ENCODE measurements around the gene RPUSD1. TPM values are rescaled to one million over a fixed set of nuclear protein-coding genes. Genes with fewer than 3 reads are reported as not detected.
"Not testable (repeated sequence)": the region's sequence is repeated elsewhere in the genome, so short reads cannot be mapped to it uniquely, and the experiment has no call there.

RPUSD1 gene
- total and polyA plus RNA-seq, 4 donors = 8.2 to 25.6 (median 23.5) TPM

GRCh38 chr16:777826-778225, 10.4 kb downstream of the RPUSD1 start:
- H3K27me3 ChIP-seq (ENCODE audit: control insufficient read depth in 3 of 3, insufficient read depth in 3 of 3, low read length in 2 of 3) = peaks cover 0 to 5% (median 0%) of the 10 kb centered on the region in 3 donors

GRCh38 chr16:776824-777223, 11.4 kb downstream of the RPUSD1 start:
- H3K4me1 ChIP-seq (ENCODE audit: control insufficient read depth in 5 of 5, insufficient read depth in 5 of 5, low read length in 5 of 5) = no peaks in the 10 kb centered on the region
- peaks cover 0 to 5% (median 0%) of the 10 kb centered on the region in 3 donors for H3K27me3 ChIP-seq (ENCODE audit: control insufficient read depth in 3 of 3, insufficient read depth in 3 of 3, low read length in 2 of 3)
- H3K9me3 ChIP-seq (ENCODE audit: control insufficient read depth in 4 of 4, insufficient read depth in 3 of 4, low read length in 3 of 4) = peaks cover 0 to 2% (median 0%) of the 10 kb centered on the region in 4 donors
- H3K27ac ChIP-seq (ENCODE audit: low read depth in 1 of 2, low read length in 1 of 2) = no peak overlapping the region
- H3K9ac ChIP-seq (ENCODE audit: insufficient read depth in 1 of 2, low read length in 2 of 2) = no peak overlapping the region
- no peak for DNase-seq
- TF ChIP-seq CTCF (IDR thresholded peaks at IDR 0.05; ENCODE audit: control extremely low read depth, extremely low read depth) = no peak
- WGBS, 2 donors = 91 to 93% methylated on average over 9 of the region's 9 CpGs
- no peak overlapping the region for H3K4me3 ChIP-seq
- ATAC-seq (ENCODE audit: insufficient read depth, low FRiP score) = no peak
- H3K36me3 ChIP-seq (ENCODE audit: control insufficient read depth in 4 of 4, insufficient read depth in 4 of 4, low read length in 4 of 4) = no peaks in the 10 kb centered on the region

More at GRCh38 chr16:777826-778225, 10.4 kb downstream of the RPUSD1 start:
- H3K9ac ChIP-seq (ENCODE audit: insufficient read depth in 1 of 2, low read length in 2 of 2) = no peak overlapping the region
- 15 to 22% methylated on average over 16 of the region's 16 CpGs for WGBS, 2 donors
- no peaks in the 10 kb centered on the region for H3K36me3 ChIP-seq (ENCODE audit: control insufficient read depth in 4 of 4, insufficient read depth in 4 of 4, low read length in 4 of 4)
- DNase-seq = no peak
- H3K4me1 ChIP-seq (ENCODE audit: control insufficient read depth in 5 of 5, insufficient read depth in 5 of 5, low read length in 5 of 5) = no peaks in the 10 kb centered on the region
- TF ChIP-seq CTCF (IDR thresholded peaks at IDR 0.05; ENCODE audit: control extremely low read depth, extremely low read depth) = no peak
- H3K27ac ChIP-seq (ENCODE audit: low read depth in 1 of 2, low read length in 1 of 2) = no peak overlapping the region
- peaks cover 0 to 2% (median 0%) of the 10 kb centered on the region in 4 donors for H3K9me3 ChIP-seq (ENCODE audit: control insufficient read depth in 4 of 4, insufficient read depth in 3 of 4, low read length in 3 of 4)
- no peak overlapping the region for H3K4me3 ChIP-seq
- no peak for ATAC-seq (ENCODE audit: insufficient read depth, low FRiP score)

GRCh38 chr16:776298-776697, 11.9 kb downstream of the RPUSD1 start:
- not testable (repeated sequence) for H3K4me3 ChIP-seq; H3K4me1 ChIP-seq (ENCODE audit: control insufficient read depth in 5 of 5, insufficient read depth in 5 of 5, low read length in 5 of 5); ATAC-seq (ENCODE audit: insufficient read depth, low FRiP score); DNase-seq; H3K9ac ChIP-seq (ENCODE audit: insufficient read depth in 1 of 2, low read length in 2 of 2); H3K27me3 ChIP-seq (ENCODE audit: control insufficient read depth in 3 of 3, insufficient read depth in 3 of 3, low read length in 2 of 3); H3K9me3 ChIP-seq (ENCODE audit: control insufficient read depth in 4 of 4, insufficient read depth in 3 of 4, low read length in 3 of 4); H3K27ac ChIP-seq (ENCODE audit: low read depth in 1 of 2, low read length in 1 of 2); H3K36me3 ChIP-seq (ENCODE audit: control insufficient read depth in 4 of 4, insufficient read depth in 4 of 4, low read length in 4 of 4)
- 91 to 94% methylated on average over 10 of the region's 10 CpGs for WGBS, 2 donors

- DNase-seq = no peak
- no peak for ATAC-seq (ENCODE audit: insufficient read depth, low FRiP score)
These were observed 12.9 kb downstream of the RPUSD1 start for GRCh38 chr16:775236-775796.

More at GRCh38 chr16:775236-775796, 12.9 kb downstream of the RPUSD1 start:
- no peaks in the 10 kb centered on the region for H3K4me1 ChIP-seq (ENCODE audit: control insufficient read depth in 5 of 5, insufficient read depth in 5 of 5, low read length in 5 of 5)
- no peak overlapping the region for H3K4me3 ChIP-seq
- no peak overlapping the region for H3K27ac ChIP-seq (ENCODE audit: low read depth in 1 of 2, low read length in 1 of 2)
- H3K9me3 ChIP-seq (ENCODE audit: control insufficient read depth in 4 of 4, insufficient read depth in 3 of 4, low read length in 3 of 4) = peaks cover 0 to 2% (median 0%) of the 10 kb centered on the region in 4 donors
- 74 to 84% methylated on average over 36 of the region's 36 CpGs for WGBS, 2 donors
- H3K9ac ChIP-seq (ENCODE audit: insufficient read depth in 1 of 2, low read length in 2 of 2) = no peak overlapping the region
- no peaks in the 10 kb centered on the region for H3K36me3 ChIP-seq (ENCODE audit: control insufficient read depth in 4 of 4, insufficient read depth in 4 of 4, low read length in 4 of 4)
- peaks cover 0 to 2% (median 0%) of the 10 kb centered on the region in 3 donors for H3K27me3 ChIP-seq (ENCODE audit: control insufficient read depth in 3 of 3, insufficient read depth in 3 of 3, low read length in 2 of 3)
- TF ChIP-seq CTCF (IDR thresholded peaks at IDR 0.05; ENCODE audit: control extremely low read depth, extremely low read depth) = no peak

Measured in lung (tissue), 12 donors.